Smooth muscle cell (in vitro differentiated cells): Measurements from ENCODE around the gene MTR. TPM values are rescaled to one million over a fixed set of nuclear protein-coding genes. Genes with fewer than 3 reads are reported as not detected.

ENCODE experiments used
- DNase-seq: peaks from one replicate; lab custom pipeline; 2025; ENCODE audit not compliant: unreplicated experiment; lab: John Stamatoyannopoulos, UW
- H2AFZ ChIP-seq: fragments of 200-600 bp; sonication (generic); 2 replicates; pipeline ENCODE4 v1.6.0; 2016; ENCODE audit warnings: antibody characterized with exemption, low read depth, mild to moderate bottlenecking
- H3F3A ChIP-seq: fragments of 200-600 bp; sonication (generic); 2 replicates; pipeline ENCODE4 v1.6.0; 2017; ENCODE audit warnings: antibody characterized with exemption, low read depth
- H3K27ac ChIP-seq: fragments of 200-600 bp; sonication (generic); 2 replicates; pipeline ENCODE4 v1.5.1; 2016; ENCODE audit warnings: low read depth, mild to moderate bottlenecking
- H3K27me3 ChIP-seq: fragments of 200-600 bp; sonication (generic); 2 replicates; pipeline ENCODE4 v1.6.1; 2016; ENCODE audit warnings: low read depth, mild to moderate bottlenecking
- H3K36me3 ChIP-seq: fragments of 200-600 bp; sonication (generic); 2 replicates; pipeline ENCODE4 v1.5.1; 2016; ENCODE audit warnings: low read depth
- H3K4me1 ChIP-seq: fragments of 200-600 bp; sonication (generic); 2 replicates; pipeline ENCODE4 v1.5.1; 2016; ENCODE audit warnings: low read depth
- H3K4me2 ChIP-seq: fragments of 200-600 bp; sonication (generic); 2 replicates; pipeline ENCODE4 v1.6.0; 2016; ENCODE audit warnings: mild to moderate bottlenecking
- H3K4me3 ChIP-seq: fragments of 200-600 bp; sonication (generic); 2 replicates; pipeline ENCODE4 v1.5.1; 2016; ENCODE audit warnings: mild to moderate bottlenecking
- H3K79me2 ChIP-seq: fragments of 200-600 bp; sonication (generic); 2 replicates; pipeline ENCODE4 v1.6.0; 2016; ENCODE audit warnings: low read depth, mild to moderate bottlenecking
- H3K9ac ChIP-seq: fragments of 200-600 bp; sonication (generic); 2 replicates; pipeline ENCODE4 v1.6.0; 2016; ENCODE audit warnings: low read depth
- H3K9me3 ChIP-seq: fragments of 200-600 bp; sonication (generic); replicated peaks from 2 replicates; pipeline ENCODE4 v1.5.1; 2016; ENCODE audit warnings: low read depth
- H4K20me1 ChIP-seq: fragments of 200-600 bp; sonication (generic); 2 replicates; pipeline ENCODE4 v1.6.0; 2016; ENCODE audit warnings: low read depth
- WGBS: methylation state at CpG from one replicate; pipeline ENCODE4 v1.1.7; 2016; ENCODE audit warnings: low lambda C conversion rate; 5-methylcytosine and 5-hydroxymethylcytosine counted together
- polyA plus RNA-seq: library from polyadenylated mRNA; unstranded; fragments of >200 nt; fragmentation: Nextera tagmentation; extraction: Ambion mirVana; gene quantifications from 2 replicates; pipeline ENCODE4 v1.2.1, GENCODE V29; 2016
- total RNA-seq: library from RNA; depleted of rRNA; stranded (reverse); fragments of >200 nt; gene quantifications from 2 replicates; pipeline ENCODE4 v1.2.3, GENCODE V29; 2014
- TF ChIP-seq, protein P1 (sequence below): fragments of 200-600 bp; sonication (generic); IDR thresholded peaks from 2 replicates; pipeline ENCODE4 v1.5.1; 2017; ENCODE audit warnings: borderline replicate concordance, mild to moderate bottlenecking, antibody characterized with exemption; ENCODE audit not compliant: insufficient read depth, poor library complexity, severe bottlenecking

The MTR gene
- total and polyA plus RNA-seq, 2 experiments from 2014 or later = 10.7 to 18.3 TPM

DNA sequence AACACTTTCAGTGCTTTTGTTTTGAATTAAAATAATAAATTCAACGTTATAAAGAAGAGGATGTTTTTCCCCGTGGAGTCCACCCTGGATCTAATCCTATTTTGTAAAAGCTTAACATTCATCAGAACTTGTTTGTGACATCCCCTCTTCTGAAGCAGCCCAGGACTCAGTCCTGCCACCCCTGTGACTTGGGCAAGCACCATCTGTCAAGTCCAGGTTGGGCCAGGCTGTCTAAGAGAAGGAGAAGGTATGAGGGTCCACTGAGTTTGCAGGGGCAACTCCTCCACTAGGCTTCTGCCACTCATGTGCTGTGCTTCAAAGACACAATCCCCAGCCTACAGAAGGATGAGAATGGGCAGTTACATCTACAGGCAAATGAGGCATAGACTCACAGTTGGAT lies 149.5 kb downstream of the MTR start:
- H3K9me3 ChIP-seq = no peaks in the 10 kb centered on the region
- H4K20me1 ChIP-seq = no peaks in the 10 kb centered on the region
- no peak overlapping the region for H3K27ac ChIP-seq
- H3K79me2 ChIP-seq = no peaks in the 10 kb centered on the region
- no peaks in the 10 kb centered on the region for H3K4me1 ChIP-seq
- H3K9ac ChIP-seq = no peak overlapping the region
- no peaks in the 10 kb centered on the region for H3F3A ChIP-seq
- peaks cover 3% of the 10 kb centered on the region for H3K27me3 ChIP-seq
- WGBS = 90% methylated on average over 2 of the region's 2 CpGs
- no peak overlapping the region for H2AFZ ChIP-seq
- no peak overlapping the region for H3K4me3 ChIP-seq
- TF ChIP-seq, protein P1, sequence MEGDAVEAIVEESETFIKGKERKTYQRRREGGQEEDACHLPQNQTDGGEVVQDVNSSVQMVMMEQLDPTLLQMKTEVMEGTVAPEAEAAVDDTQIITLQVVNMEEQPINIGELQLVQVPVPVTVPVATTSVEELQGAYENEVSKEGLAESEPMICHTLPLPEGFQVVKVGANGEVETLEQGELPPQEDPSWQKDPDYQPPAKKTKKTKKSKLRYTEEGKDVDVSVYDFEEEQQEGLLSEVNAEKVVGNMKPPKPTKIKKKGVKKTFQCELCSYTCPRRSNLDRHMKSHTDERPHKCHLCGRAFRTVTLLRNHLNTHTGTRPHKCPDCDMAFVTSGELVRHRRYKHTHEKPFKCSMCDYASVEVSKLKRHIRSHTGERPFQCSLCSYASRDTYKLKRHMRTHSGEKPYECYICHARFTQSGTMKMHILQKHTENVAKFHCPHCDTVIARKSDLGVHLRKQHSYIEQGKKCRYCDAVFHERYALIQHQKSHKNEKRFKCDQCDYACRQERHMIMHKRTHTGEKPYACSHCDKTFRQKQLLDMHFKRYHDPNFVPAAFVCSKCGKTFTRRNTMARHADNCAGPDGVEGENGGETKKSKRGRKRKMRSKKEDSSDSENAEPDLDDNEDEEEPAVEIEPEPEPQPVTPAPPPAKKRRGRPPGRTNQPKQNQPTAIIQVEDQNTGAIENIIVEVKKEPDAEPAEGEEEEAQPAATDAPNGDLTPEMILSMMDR = no peak
- H3K4me2 ChIP-seq = no peak overlapping the region
- DNase-seq = no peak
- H3K36me3 ChIP-seq = no peaks in the 10 kb centered on the region

DNA sequence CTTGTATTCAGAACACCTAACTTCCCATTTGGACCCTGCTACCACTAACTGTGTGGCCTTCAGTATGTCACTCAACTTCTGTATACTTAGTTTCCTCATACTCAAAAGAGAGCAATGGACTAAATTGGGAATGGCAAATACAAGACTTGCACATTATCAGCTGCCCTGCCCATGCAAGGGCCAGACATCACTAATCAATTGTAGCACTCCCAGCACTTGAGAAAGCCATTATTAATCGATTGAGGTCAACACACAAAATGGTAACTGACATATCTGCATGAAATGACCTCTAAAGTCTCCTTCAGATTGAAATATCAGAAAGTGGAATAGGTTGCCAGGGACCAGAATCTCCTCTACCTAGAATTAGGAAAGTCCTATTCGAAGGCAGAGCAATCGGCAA lies 149.9 kb downstream of the MTR start:
- WGBS = 91% methylated on average over 3 of the region's 3 CpGs
- TF ChIP-seq, protein P1 = no peak
- Histone ChIP-seq H3F3A (no peaks in the 10 kb centered on the region), H4K20me1 (no peaks in the 10 kb centered on the region), H3K4me3 (no peak overlapping the region), H3K4me1 (no peaks in the 10 kb centered on the region), H3K9me3 (no peaks in the 10 kb centered on the region), H3K36me3 (no peaks in the 10 kb centered on the region), H3K27ac (no peak overlapping the region), H3K27me3 (peaks cover 3% of the 10 kb centered on the region), H3K9ac (no peak overlapping the region), H2AFZ (no peak overlapping the region), H3K4me2 (no peak overlapping the region), H3K79me2 (no peaks in the 10 kb centered on the region)
- no peak for DNase-seq

DNA sequence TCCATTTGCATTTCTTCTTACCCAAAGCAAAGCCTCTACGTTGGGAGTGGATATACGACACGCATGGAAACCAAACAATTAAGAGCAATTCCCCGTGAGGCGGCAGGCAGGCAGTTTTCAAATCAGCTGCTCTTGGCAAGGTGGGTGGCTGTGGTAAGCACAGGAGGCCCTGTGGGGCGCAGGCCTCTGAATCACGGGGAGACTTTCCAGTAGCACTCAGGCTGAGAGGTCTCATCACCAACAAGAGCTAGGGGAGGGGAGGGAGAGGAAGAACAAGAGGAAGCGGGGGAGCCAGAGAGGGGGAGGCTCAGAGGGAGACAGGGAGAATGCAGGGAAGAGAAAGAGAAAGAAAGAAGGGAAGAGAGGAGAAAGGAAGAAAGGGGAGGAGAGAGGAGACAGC lies 152.7 kb downstream of the MTR start:
- Histone ChIP-seq H3K9me3 (no peaks in the 10 kb centered on the region), H4K20me1 (no peaks in the 10 kb centered on the region), H3K79me2 (no peaks in the 10 kb centered on the region), H3K9ac (no peak overlapping the region), H3K36me3 (no peaks in the 10 kb centered on the region), H3K27ac (no peak overlapping the region), H3K4me3 (no peak overlapping the region), H3K27me3 (no peaks in the 10 kb centered on the region), H3K4me2 (no peak overlapping the region), H3F3A (no peaks in the 10 kb centered on the region), H2AFZ (no peak overlapping the region), H3K4me1 (peaks cover 6% of the 10 kb centered on the region)
- 69% methylated on average over 7 of the region's 8 CpGs for WGBS
- no peak for DNase-seq
- TF ChIP-seq, protein P1 = no peak

DNA sequence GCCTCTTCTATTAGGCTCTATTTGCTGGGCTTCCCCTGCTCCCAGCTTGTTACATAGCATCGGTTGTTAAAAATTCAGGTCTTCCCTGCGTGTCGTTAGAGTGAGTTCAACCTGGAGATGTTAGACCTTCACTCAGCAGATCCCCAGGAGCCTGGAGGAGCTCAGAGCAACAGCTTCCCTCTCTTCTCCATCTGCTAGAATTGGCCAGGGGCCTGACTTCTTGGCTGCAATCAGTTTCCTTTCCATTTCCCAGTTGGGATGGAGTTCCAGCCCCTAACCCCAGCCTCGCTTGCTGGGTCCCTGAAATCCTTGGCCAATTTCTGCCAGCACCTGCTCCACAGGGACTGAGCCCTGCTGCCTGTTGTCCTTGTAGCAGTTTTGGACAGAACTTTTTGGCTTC lies 153.3 kb downstream of the MTR start:
- Histone ChIP-seq H3K4me2 (no peak overlapping the region), H3F3A (no peaks in the 10 kb centered on the region), H3K9ac (no peak overlapping the region), H4K20me1 (no peaks in the 10 kb centered on the region), H3K27me3 (no peaks in the 10 kb centered on the region), H3K36me3 (no peaks in the 10 kb centered on the region), H3K27ac (no peak overlapping the region), H3K9me3 (no peaks in the 10 kb centered on the region), H3K79me2 (no peaks in the 10 kb centered on the region), H3K4me1 (peaks cover 9% of the 10 kb centered on the region), H3K4me3 (no peak overlapping the region), H2AFZ (no peak overlapping the region)
- TF ChIP-seq, protein P1 = no peak
- no peak for DNase-seq
- WGBS = 94% methylated on average over 4 of the region's 4 CpGs
